ENCODE results near the gene NAALADL2.

DNA sequence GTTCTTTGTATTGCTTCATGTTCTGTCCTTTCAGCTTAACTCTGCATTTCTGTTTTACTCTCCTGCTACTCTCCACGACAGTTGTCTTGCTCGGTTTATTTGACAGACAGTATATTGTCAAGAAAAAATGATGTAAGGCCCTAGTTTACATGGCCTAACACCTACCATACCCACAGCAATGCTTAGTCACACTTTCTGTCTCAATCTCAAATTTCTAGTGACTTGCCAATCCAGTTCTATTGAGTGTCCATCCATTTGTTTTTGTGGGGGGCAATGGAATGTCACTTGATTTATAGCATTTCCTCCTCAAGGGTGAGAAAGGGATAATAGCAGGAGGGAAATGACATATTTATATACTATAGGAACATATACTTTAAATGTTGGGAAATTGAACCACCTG is 676.2 kb downstream of the NAALADL2 start:
- no peak for TF ChIP-seq POLR2A (IDR thresholded peaks at IDR 0.05)
- no peak for TF ChIP-seq CTCF (IDR thresholded peaks at IDR 0.05)
